Epithelial cell of prostate (primary cell): ENCODE data around the gene XKR3.
"Not testable (repeated sequence)": the region's sequence is repeated elsewhere in the genome, so short reads cannot be mapped to it uniquely, and the experiment has no call there.

Source experiments
- DNase-seq: peaks from one replicate; pipeline ENCODE4 v3.0.0-alpha.2; 2011; ENCODE audit warnings: low read depth, low spot score
- H3K27ac ChIP-seq: fragments of 450-650 bp; 2 replicates; pipeline ENCODE4 v1.5.1; 2017; ENCODE audit warnings: mild to moderate bottlenecking

Gene XKR3

GRCh38 chr22:16807109-16807508 lies 18.1 kb downstream of the XKR3 start:
- DNase-seq: no peak
- no peak overlapping the region for H3K27ac ChIP-seq

DNA sequence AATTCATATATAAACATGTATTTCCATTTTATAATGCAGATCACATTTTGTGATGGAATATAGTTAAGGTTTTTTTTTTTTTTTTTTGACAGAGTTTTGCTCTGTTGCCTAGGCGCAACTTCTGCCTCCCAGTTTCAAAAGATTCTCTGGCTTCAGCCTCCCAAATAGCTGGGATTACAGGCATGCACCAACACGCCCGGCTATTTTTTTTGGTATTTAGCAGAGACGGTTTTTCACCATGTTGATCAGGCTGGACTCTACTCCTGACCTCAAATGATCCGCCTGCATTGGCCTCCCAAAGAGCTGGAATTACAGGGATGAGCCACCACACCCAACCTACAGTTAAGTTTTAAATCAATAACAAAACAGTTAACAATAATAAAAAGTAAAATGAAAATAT lies 18.8 kb downstream of the XKR3 start:
- H3K27ac ChIP-seq: no peak overlapping the region
- no peak for DNase-seq

DNA sequence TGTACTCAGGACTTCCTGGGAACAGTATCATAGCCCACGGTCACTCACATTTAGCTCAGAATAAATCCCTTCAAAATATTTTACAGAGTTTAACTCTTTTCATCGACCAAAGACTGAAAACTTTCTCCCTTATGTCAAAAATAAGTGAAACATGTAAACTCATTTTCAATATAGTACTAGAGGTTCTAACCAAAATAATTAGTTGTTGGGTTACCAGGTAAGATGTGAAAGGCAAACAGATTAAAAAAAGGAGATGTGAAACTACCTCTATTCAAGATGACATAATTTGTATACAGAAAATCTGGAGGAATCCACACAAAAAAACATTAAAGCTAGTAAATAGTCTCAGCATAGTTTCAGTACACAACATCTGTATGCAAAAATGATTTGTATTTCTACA lies 20.3 kb downstream of the XKR3 start:
- H3K27ac ChIP-seq: no peak overlapping the region

DNA sequence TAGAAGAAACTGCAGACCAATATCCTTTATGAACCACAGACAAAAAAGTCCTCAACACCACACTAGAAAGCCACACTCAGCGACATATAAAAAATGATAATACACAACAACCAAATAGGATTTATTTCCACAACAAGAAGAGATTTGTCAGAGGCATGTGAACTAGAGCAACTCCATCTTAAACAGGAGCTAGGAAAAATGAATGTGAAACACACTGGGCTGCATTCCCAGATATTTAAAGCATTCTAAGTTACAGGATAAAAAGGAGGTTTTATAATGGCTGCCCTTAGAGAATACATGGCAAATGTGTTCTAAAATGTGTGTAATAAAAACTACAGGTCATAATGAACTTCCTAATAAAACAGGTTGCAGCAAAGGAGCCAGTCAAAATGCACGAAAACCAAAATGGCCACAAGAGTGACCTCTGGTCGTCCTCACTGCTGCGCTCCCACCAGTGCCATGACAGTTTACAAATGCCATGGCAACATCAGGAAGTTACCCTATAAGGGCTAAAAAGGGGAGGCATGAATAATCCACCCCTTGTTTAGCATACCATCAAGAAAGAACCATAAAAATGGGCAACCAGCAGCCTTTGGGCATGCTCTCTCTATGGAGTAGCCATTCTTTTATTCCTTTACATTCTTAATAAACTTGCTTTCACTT lies 21.8 kb downstream of the XKR3 start:
- DNase-seq: no peak
- H3K27ac ChIP-seq: no peak overlapping the region

More for the DNA sequence above, 20.3 kb downstream of the XKR3 start:
- DNase-seq: no peak

DNA sequence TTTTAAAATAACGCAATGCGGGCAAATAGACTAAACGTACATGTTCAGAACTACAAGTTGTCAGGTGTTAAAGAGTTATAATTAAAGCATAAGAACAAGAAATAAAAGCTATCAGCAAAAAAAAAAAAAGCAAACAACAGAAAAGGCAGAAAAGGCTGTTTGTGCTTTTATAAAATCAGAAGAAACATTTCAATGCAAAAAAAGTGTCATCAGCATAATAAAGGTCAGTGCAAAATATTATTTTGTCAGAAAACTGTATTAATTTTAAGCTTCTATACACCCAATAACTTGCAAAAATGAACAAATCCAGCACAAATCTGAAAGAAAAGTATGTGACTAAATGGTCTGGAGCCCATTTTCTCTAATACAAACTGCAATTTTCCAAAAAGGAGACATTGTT lies 23.6 kb downstream of the XKR3 start:
- no peak overlapping the region for H3K27ac ChIP-seq
- no peak for DNase-seq

DNA sequence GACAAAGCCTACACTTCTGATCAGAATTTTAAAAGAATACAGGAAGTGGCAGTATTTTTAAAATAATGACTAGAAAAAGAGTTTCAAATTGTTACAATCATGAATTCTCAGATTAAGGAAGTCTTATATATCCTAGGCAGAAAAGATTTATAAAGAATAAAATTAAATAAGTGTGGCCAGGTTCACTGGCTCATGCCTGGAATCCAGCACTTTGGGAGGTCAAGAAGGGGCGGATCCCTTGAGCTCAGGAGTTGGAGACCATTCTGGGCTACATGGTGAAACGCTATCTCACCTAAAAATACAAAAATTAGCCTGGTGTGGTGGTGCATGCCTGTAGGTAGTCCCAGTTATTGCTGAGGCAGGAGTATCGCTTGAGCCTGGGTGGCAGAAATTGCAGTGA lies 24.1 kb downstream of the XKR3 start:
- no peak overlapping the region for H3K27ac ChIP-seq
- DNase-seq: no peak

GRCh38 chr22:16800358-16800757 lies 24.9 kb downstream of the XKR3 start:
- no peak overlapping the region for H3K27ac ChIP-seq
- DNase-seq: no peak

GRCh38 chr22:16795504-16795903 lies 29.7 kb downstream of the XKR3 start:
- not testable (repeated sequence) for H3K27ac ChIP-seq, DNase-seq

- no peak for DNase-seq
- no peak overlapping the region for H3K27ac ChIP-seq
These were observed 31.4 kb downstream of the XKR3 start for GRCh38 chr22:16793831-16794230.

DNA sequence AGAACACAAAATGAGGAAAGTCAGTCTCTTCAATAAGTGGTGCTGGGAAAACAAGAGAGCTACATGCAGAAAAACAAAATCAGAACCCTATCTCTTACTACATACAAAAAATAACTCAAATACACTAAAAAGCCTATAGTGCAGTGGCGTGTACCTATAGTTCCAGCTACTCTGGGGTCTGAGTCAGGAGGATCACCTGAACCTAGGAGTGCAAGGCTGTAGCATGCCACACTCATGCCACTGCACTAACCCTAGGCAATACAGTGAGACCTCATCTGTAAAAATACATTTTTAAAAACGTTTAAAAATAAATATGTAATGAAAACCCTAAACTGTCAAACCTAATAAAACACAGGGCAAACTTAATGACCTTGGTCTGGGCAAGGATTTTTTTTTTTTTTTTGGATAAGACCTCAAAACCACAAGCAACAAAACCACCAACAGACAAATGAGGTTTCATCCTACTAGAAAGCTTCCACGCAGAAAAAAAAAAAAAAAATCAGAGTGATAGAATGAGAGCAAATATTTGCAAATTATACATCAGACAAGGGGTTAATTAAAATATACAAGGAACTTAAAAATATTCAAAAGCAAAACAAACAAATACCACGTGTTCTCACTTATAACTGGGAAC lies 35.2 kb downstream of the XKR3 start:
- no peak overlapping the region for H3K27ac ChIP-seq
- DNase-seq: no peak

DNA sequence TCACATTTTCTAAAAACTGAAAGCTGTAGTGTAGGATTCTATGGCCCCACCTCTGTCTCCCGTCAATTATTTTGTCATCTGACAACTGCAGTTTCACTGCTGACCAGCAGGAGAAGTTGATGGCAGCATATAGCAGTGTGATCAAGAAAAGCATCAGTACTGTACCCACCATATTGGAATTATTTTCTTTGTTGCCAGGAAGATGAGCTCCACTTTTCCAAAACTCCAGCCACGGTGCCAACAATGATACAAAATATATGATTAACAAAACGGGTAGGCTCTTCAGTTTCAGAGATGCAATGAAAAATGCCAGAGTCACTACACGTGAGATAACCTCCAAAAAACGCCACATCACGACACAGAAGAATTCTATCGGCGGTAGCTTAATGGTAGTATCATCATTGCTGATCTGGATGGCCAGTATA lies 41.3 kb downstream of the XKR3 start:
- H3K27ac ChIP-seq: no peak overlapping the region
- DNase-seq: no peak

DNA sequence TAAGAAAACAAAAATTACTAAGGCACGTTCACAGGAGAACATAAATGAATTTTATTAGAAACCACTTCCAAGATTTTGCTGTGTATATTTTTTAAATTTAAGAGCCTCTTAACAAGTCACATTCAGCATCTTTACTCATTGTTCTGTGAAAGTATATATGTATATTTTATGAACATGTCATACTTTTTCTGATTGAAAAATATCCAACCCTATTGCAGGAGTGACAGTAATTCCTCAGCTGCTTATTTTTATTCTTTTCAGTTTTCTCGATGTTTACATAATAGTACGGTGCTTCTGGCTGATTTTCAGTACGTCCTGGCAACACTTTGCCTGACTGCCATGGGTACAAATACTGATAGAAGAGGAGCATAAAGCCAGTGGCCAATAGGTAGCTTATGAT lies 41.8 kb downstream of the XKR3 start:
- no peak for DNase-seq
- H3K27ac ChIP-seq: no peak overlapping the region

- no peak for DNase-seq
- H3K27ac ChIP-seq: no peak overlapping the region
These were observed 43.4 kb downstream of the XKR3 start for GRCh38 chr22:16781764-16782329.

GRCh38 chr22:16781074-16781763 lies 44.0 kb downstream of the XKR3 start:
- DNase-seq: no peak

DNA sequence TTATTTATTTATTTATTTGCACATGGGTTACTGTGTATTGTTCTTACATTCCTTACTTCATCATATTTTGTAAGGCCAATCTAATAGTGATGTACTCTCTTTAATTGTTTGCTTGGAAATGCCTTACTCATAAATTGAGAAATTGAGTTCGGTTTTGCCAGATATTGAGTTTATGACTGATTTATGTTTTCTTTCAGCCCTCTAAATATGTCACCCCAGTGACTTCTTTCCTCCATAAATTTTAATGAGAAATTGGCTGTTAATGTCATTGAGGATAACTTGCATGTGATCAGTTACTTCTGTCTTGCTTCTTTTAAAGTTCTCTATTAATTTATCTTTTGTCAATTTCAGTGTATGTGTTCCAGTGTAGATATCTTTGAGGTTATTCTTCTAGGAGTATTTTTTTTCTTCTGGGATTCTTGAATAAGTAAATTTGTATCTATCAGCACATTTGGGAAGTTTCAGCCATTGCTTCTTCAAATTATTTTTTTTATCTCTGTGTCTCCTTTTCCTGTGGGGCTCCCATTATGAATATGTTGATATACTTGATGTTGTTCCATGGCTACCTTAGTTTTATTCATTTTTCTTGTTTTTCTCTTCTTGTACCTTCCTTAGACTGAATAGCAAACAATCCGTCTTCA lies 47.8 kb downstream of the XKR3 start:
- H3K27ac ChIP-seq: no peak overlapping the region
- DNase-seq: no peak

More at GRCh38 chr22:16781074-16781763, 44.0 kb downstream of the XKR3 start:
- no peak overlapping the region for H3K27ac ChIP-seq

- H3K27ac ChIP-seq: no peak overlapping the region
- no peak for DNase-seq
These were observed 49.1 kb downstream of the XKR3 start for GRCh38 chr22:16776080-16776479.

- H3K27ac ChIP-seq: no peak overlapping the region
- DNase-seq: no peak
These were observed 50.2 kb downstream of the XKR3 start for GRCh38 chr22:16774911-16775500.

DNA sequence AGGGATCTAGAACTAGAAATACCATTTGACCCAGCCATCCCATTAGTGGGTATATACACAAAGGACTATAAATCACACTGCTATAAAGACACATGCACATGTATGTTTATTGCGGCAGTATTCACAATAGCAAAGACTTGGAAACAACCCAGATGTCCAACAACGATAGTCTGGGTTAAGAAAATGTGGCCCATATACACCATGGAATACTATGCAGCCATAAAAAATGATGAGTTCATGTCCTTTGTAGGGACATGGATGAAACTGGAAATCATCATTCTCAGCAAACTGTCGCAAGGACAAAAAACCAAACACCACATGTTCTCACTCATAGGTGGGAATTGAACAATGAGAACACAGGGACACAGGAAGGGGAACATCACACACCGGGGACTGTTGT lies 53.6 kb downstream of the XKR3 start:
- H3K27ac ChIP-seq, DNase-seq: not testable (repeated sequence)

DNA sequence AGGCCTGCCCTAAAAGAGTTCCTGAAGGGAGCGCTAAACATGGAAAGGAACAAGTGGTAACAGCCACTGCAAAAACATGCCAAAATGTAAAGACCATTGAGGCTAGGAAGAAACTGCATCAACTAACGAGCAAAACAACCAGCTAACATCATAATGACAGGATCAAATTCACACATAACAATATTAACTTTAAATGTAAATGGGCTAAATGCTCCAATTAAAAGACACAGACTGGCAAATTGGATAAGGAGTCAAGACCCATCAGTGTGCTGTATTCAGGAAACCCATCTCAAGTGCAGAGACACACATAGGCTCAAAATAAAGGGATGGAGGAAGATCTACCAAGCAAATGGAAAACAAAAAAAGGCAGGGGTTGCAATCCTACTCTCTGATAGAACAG lies 57.3 kb downstream of the XKR3 start:
- not testable (repeated sequence) for H3K27ac ChIP-seq, DNase-seq

DNA sequence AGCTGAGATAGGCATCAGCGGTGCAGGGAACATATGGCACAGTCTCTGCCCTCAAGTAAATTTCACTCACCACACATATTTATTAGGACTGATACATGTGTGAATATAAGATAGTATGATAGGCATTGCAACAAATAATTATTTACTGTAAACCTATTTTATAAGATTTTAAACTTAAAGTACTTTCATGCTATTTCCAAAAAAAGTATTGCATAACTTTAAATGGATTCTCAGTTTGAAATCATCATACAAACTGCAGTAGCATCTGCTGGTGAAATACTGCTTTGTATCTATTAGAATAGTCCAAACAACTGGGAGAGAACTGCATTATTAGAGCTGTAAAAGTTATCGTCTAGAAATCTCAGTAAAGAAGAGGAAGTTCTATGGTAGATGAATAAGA lies 63.0 kb downstream of the XKR3 start:
- not testable (repeated sequence) for DNase-seq, H3K27ac ChIP-seq
